H1 (cell line): Measurements from ENCODE around the gene ZFPL1. TPM values are rescaled to one million over a fixed set of nuclear protein-coding genes. Genes with fewer than 3 reads are reported as not detected.

ENCODE experiments used
- ATF3 ChIP-seq: IDR thresholded peaks from 2 replicates; pipeline ENCODE4 v1.6.1; 2011; ENCODE audit warnings: low read depth, mild to moderate bottlenecking, low read length; ENCODE audit not compliant: insufficient read depth
- CTBP2 ChIP-seq: IDR thresholded peaks from 2 replicates; pipeline ENCODE4 v1.7.0; 2011; ENCODE audit warnings: borderline replicate concordance, mild to moderate bottlenecking, moderate library complexity, mixed read lengths, low read length; ENCODE audit not compliant: insufficient read depth, insufficient read length
- EZH2 ChIP-seq: fragments of 200-600 bp; sonication (generic); IDR thresholded peaks from 2 replicates; pipeline ENCODE4 v1.7.1; 2012; ENCODE audit warnings: low read depth, mild to moderate bottlenecking, moderate library complexity, low read length, inconsistent platforms; ENCODE audit not compliant: severe bottlenecking
- RFX5 ChIP-seq: IDR thresholded peaks from 2 replicates; pipeline ENCODE4 v1.6.1; 2011; ENCODE audit warnings: low read depth, low read length, improper control_type of control experiment, borderline replicate concordance
- TEAD4 ChIP-seq: IDR thresholded peaks from 2 replicates; pipeline ENCODE4 v1.6.1; 2012; ENCODE audit warnings: low read depth, low read length, inconsistent platforms, mixed read lengths
- polyA plus RNA-seq, 7 experiments: library from polyadenylated mRNA; depleted of rRNA in 3 of 7; stranded (reverse) in 5 of 7; unstranded in 2 of 7; fragments of >200 nt in 5 of 7; fragments of 200-250 nt in 2 of 7; gene quantifications; 1 replicate in 5 of 7; 2 replicates in 1 of 7; 4 replicates in 1 of 7; pipeline versions ENCODE4 v1.2.1 to v1.2.3, GENCODE V29; 2011 to 2013; ENCODE audit warnings: missing spikeins in 2 of 7, mixed read lengths in 2 of 7
- total RNA-seq: library from RNA; stranded (reverse); fragmentation: NEBNext Ultra II Directional; extraction: Animal tissue kit (Norgen Biotek cat#: 25700); gene quantifications from 2 replicates; pipeline ENCODE4 v1.2.1, GENCODE V29; 2021

The ZFPL1 gene
- total and polyA plus RNA-seq, 2 of the 8 experiments (the other 6 are each of a cell fraction or from before 2014, with no cell fraction given), result 21.5 to 76.8 TPM

- TF ChIP-seq TEAD4 (no peak), CTBP2 (no peak), ATF3 (no peak), EZH2 (no peak), RFX5 (no peak)
Measured at GRCh38 chr11:65118097-65118837, 34.2 kb downstream of the ZFPL1 start (continued).
